Measurements from ENCODE around the gene TMEM134.
"Not testable (repeated sequence)": the region's sequence is repeated elsewhere in the genome, so short reads cannot be mapped to it uniquely, and the experiment has no call there.

Gene TMEM134

GRCh38 chr11:67482275-67482826 is 13.3 kb upstream of the TMEM134 start:
- FAIRE-seq: no peak
- DNase-seq (ENCODE audit: insufficient read length, low spot score): no peak

GRCh38 chr11:67477344-67478050 is 8.4 kb upstream of the TMEM134 start:
- FAIRE-seq: not testable (repeated sequence)

More at GRCh38 chr11:67482275-67482826, 13.3 kb upstream of the TMEM134 start:
- TF ChIP-seq CTCF (IDR thresholded peaks at IDR 0.05; ENCODE audit: insufficient read depth, missing control alignments): no peak

GRCh38 chr11:67476692-67477091 is 7.6 kb upstream of the TMEM134 start:
- not testable (repeated sequence) for FAIRE-seq; DNase-seq (ENCODE audit: insufficient read length, low spot score)

More at GRCh38 chr11:67477344-67478050, 8.4 kb upstream of the TMEM134 start:
- DNase-seq (ENCODE audit: insufficient read length, low spot score): not testable (repeated sequence)

- no peak for DNase-seq (ENCODE audit: insufficient read length, low spot score)
- FAIRE-seq: no peak
- no peak for TF ChIP-seq CTCF (IDR thresholded peaks at IDR 0.05; ENCODE audit: insufficient read depth, missing control alignments)
These were observed 3.8 kb upstream of the TMEM134 start for GRCh38 chr11:67472882-67473281.

- no peak for TF ChIP-seq CTCF (IDR thresholded peaks at IDR 0.05; ENCODE audit: insufficient read depth, missing control alignments)
- DNase-seq (ENCODE audit: insufficient read length, low spot score) (no peak), FAIRE-seq (no peak)
These were observed 1.4 kb upstream of the TMEM134 start for GRCh38 chr11:67470337-67471002.

GRCh38 chr11:67469508-67469811 is 409 bp upstream of the TMEM134 start:
- no peak for TF ChIP-seq CTCF (IDR thresholded peaks at IDR 0.05; ENCODE audit: insufficient read depth, missing control alignments)
- DNase-seq (ENCODE audit: insufficient read length, low spot score) (no peak), FAIRE-seq (no peak)

GRCh38 chr11:67468456-67468758 is 644 bp downstream of the TMEM134 start:
- no peak for TF ChIP-seq CTCF (IDR thresholded peaks at IDR 0.05; ENCODE audit: insufficient read depth, missing control alignments)
- no peak for DNase-seq (ENCODE audit: insufficient read length, low spot score)
- no peak for FAIRE-seq

GRCh38 chr11:67468056-67468455 is 995 bp downstream of the TMEM134 start:
- no peak for TF ChIP-seq CTCF (IDR thresholded peaks at IDR 0.05; ENCODE audit: insufficient read depth, missing control alignments)
- DNase-seq (ENCODE audit: insufficient read length, low spot score) (no peak), FAIRE-seq (no peak)

Data from D721Med (cell line).